ENCODE results near the gene FER1L5.

The FER1L5 gene

GRCh38 chr2:96616535-96616934 lies 26.0 kb upstream of the FER1L5 start:
- Histone ChIP-seq H3K4me2 (ENCODE audit: low read depth, low read length) (no peak overlapping the region), H2AFZ (ENCODE audit: low read length) (no peak overlapping the region), H3K9me3 (replicated peaks; ENCODE audit: insufficient read depth, low read length) (no peaks in the 10 kb centered on the region), H3K9me2 (replicated peaks; ENCODE audit: insufficient read depth, low read length) (no peaks in the 10 kb centered on the region), H3K4me1 (ENCODE audit: low read length) (0 out of 2 replicates have a peak, but pooled peaks cover 6% of the 10 kb centered on the region), H4K20me1 (ENCODE audit: insufficient read depth, low read length) (no peaks in the 10 kb centered on the region), H3K36me3 (replicated peaks; ENCODE audit: insufficient read depth, low read length) (peaks cover 3% of the 10 kb centered on the region), H3K4me3 (ENCODE audit: low read length) (no peak overlapping the region), H3K79me2 (ENCODE audit: low read length) (peaks cover 10% of the 10 kb centered on the region), H3F3A (ENCODE audit: insufficient read depth, low read length) (no peaks in the 10 kb centered on the region; the same call in 1 of the 2 replicates), H3K9ac (ENCODE audit: low read length) (no peak overlapping the region), H3K27me3 (replicated peaks; ENCODE audit: insufficient read depth, low read length) (no peaks in the 10 kb centered on the region), H3K27ac (ENCODE audit: low read length) (no peak overlapping the region)
- DNase-seq, result no peak
- no peak for TF ChIP-seq EZH2 (optimal IDR thresholded peaks at IDR 0.05; ENCODE audit: low read depth, low read length)
- no peak for TF ChIP-seq EZH2phosphoT487 (IDR thresholded peaks at IDR 0.05; ENCODE audit: low read length)
- no peak for TF ChIP-seq CTCF (IDR thresholded peaks at IDR 0.05; ENCODE audit: low read length)

DNA sequence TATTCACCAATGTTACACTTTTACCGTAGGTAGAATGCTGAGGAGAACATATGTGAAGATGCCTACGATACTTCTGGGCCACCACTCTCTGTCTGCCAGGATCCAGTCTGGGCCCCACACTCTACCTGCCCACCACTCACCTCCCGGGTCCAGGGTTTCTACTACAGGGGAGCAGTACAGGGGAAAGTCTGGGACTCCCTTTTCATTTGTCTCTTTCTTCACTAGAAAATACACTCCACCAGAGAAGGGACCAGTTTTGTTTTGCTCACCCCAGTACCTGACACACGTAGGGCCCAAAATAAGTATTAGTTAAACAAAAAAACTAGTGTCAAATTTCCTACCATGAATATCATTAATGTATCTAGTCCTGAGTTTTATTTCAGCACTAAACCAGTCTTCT lies 25.6 kb upstream of the FER1L5 start:
- Histone ChIP-seq H3K9ac (ENCODE audit: low read length) (no peak overlapping the region), H3K4me1 (ENCODE audit: low read length) (0 out of 2 replicates have a peak, but pooled peaks cover 6% of the 10 kb centered on the region), H3K36me3 (replicated peaks; ENCODE audit: insufficient read depth, low read length) (peaks cover 3% of the 10 kb centered on the region), H2AFZ (ENCODE audit: low read length) (no peak overlapping the region), H3K4me2 (ENCODE audit: low read depth, low read length) (0 out of 2 replicates have a peak overlapping the region, but pooled peaks have one; percentile 10), H3K27me3 (replicated peaks; ENCODE audit: insufficient read depth, low read length) (no peaks in the 10 kb centered on the region), H3K79me2 (ENCODE audit: low read length) (peaks cover 10% of the 10 kb centered on the region), H3K4me3 (ENCODE audit: low read length) (no peak overlapping the region), H3K9me2 (replicated peaks; ENCODE audit: insufficient read depth, low read length) (no peaks in the 10 kb centered on the region), H3K27ac (ENCODE audit: low read length) (no peak overlapping the region), H3K9me3 (replicated peaks; ENCODE audit: insufficient read depth, low read length) (no peaks in the 10 kb centered on the region), H4K20me1 (ENCODE audit: insufficient read depth, low read length) (no peaks in the 10 kb centered on the region), H3F3A (ENCODE audit: insufficient read depth, low read length) (no peaks in the 10 kb centered on the region; the same call in 1 of the 2 replicates)
- TF ChIP-seq EZH2 (optimal IDR thresholded peaks at IDR 0.05; ENCODE audit: low read depth, low read length) (no peak), EZH2phosphoT487 (IDR thresholded peaks at IDR 0.05; ENCODE audit: low read length) (no peak), CTCF (IDR thresholded peaks at IDR 0.05; ENCODE audit: low read length) (no peak)
- no peak for DNase-seq

GRCh38 chr2:96618596-96619283 lies 23.8 kb upstream of the FER1L5 start:
- Histone ChIP-seq H3K9me3 (replicated peaks; ENCODE audit: insufficient read depth, low read length) (no peaks in the 10 kb centered on the region), H3K4me2 (ENCODE audit: low read depth, low read length) (no peak overlapping the region), H3K4me3 (ENCODE audit: low read length) (no peak overlapping the region), H3K4me1 (ENCODE audit: low read length) (0 out of 2 replicates have a peak, but pooled peaks cover 6% of the 10 kb centered on the region), H3K27ac (ENCODE audit: low read length) (no peak overlapping the region), H3K79me2 (ENCODE audit: low read length) (peaks cover 10% of the 10 kb centered on the region), H3K36me3 (replicated peaks; ENCODE audit: insufficient read depth, low read length) (peaks cover 3% of the 10 kb centered on the region; the same call in 1 of the 2 replicates), H3F3A (ENCODE audit: insufficient read depth, low read length) (no peaks in the 10 kb centered on the region; the same call in 1 of the 2 replicates), H2AFZ (ENCODE audit: low read length) (no peak overlapping the region), H3K9me2 (replicated peaks; ENCODE audit: insufficient read depth, low read length) (no peaks in the 10 kb centered on the region), H3K9ac (ENCODE audit: low read length) (no peak overlapping the region), H4K20me1 (ENCODE audit: insufficient read depth, low read length) (no peaks in the 10 kb centered on the region), H3K27me3 (replicated peaks; ENCODE audit: insufficient read depth, low read length) (no peaks in the 10 kb centered on the region)
- DNase-seq, result no peak
- TF ChIP-seq CTCF (IDR thresholded peaks at IDR 0.05; ENCODE audit: low read length) (no peak), EZH2phosphoT487 (IDR thresholded peaks at IDR 0.05; ENCODE audit: low read length) (no peak), EZH2 (optimal IDR thresholded peaks at IDR 0.05; ENCODE audit: low read depth, low read length) (no peak)
